Caco-2 (cell line): ENCODE results near the gene PTPA. TPM values are rescaled to one million over a fixed set of nuclear protein-coding genes. Genes with fewer than 3 reads are reported as not detected.
"Not testable (repeated sequence)": the region's sequence is repeated elsewhere in the genome, so short reads cannot be mapped to it uniquely, and the experiment has no call there.

Source experiments
- BruUV-seq: library from RNA; stranded (reverse); fragments of 400-500 nt; replicated peaks from 2 replicates; lab custom pipeline; 2021; lab: Mats Ljungman, UMichigan
- CTCF ChIA-PET: fragments of 300-600 bp; sonication (Branson Sonifier 250); formaldehyde crosslinking; loops from one replicate; lab custom pipeline; 2022; ENCODE audit warnings: antibody characterized with exemption; lab: Charles Lee
- POLR2A ChIA-PET: fragments of 300-600 bp; sonication (Branson Sonifier 250); formaldehyde crosslinking; loops from one replicate; lab custom pipeline; 2022; ENCODE audit warnings: antibody characterized with exemption; lab: Charles Lee
- DNase-seq, 2 experiments: peaks; one replicate each; pipeline versions ENCODE4 v3.0.0 to v3.0.0-alpha.2; 2020 to 2022
- H3K27me3 ChIP-seq: replicated peaks from 2 replicates; pipeline ENCODE4 v1.6.0; 2011; ENCODE audit warnings: low read length; ENCODE audit not compliant: control insufficient read depth, insufficient read depth
- H3K36me3 ChIP-seq: 2 replicates; pipeline ENCODE4 v1.5.1; 2011; ENCODE audit warnings: low read length; ENCODE audit not compliant: control insufficient read depth, insufficient read depth
- H3K4me1 ChIP-seq: fragments of 250-450 bp; sonication (Bioruptor Pico); 2 replicates; pipeline ENCODE4 v1.5.1; 2020; ENCODE audit warnings: mild to moderate bottlenecking
- H3K4me3 ChIP-seq: 2 replicates; pipeline ENCODE4 v1.5.1; 2011; ENCODE audit warnings: low read depth, mild to moderate bottlenecking, control low read depth, low read length
- H3K9me3 ChIP-seq: fragments of 250-450 bp; sonication (Bioruptor Pico); 2 replicates; pipeline ENCODE4 v1.5.1; 2020; ENCODE audit warnings: mild to moderate bottlenecking, moderate library complexity
- H3K27ac Mint-ChIP-seq: one replicate; pipeline ENCODE4 v1.8.0; 2022; ENCODE audit warnings: mixed read lengths; ENCODE audit not compliant: unreplicated experiment
- H3K27me3 Mint-ChIP-seq: one replicate; pipeline ENCODE4 v1.8.0; 2022; ENCODE audit warnings: mixed read lengths; ENCODE audit not compliant: insufficient read depth, unreplicated experiment
- H3K36me3 Mint-ChIP-seq: one replicate; pipeline ENCODE4 v1.8.0; 2022; ENCODE audit warnings: mild to moderate bottlenecking, mixed read lengths; ENCODE audit not compliant: insufficient read depth, unreplicated experiment
- H3K4me1 Mint-ChIP-seq: one replicate; pipeline ENCODE4 v1.8.0; 2022; ENCODE audit warnings: low read depth, mixed read lengths; ENCODE audit not compliant: unreplicated experiment
- H3K4me3 Mint-ChIP-seq: one replicate; pipeline ENCODE4 v1.8.0; 2022; ENCODE audit warnings: mild to moderate bottlenecking, moderate library complexity, mixed read lengths; ENCODE audit not compliant: unreplicated experiment
- H3K9me3 Mint-ChIP-seq: one replicate; pipeline ENCODE4 v1.8.0; 2022; ENCODE audit warnings: mixed read lengths; ENCODE audit not compliant: unreplicated experiment
- CTCF ChIP-seq, 2 experiments: fragments of 200-600 bp in 1 of 2; IDR thresholded peaks; 1 replicate in 1 of 2; 2 replicates in 1 of 2; pipeline versions ENCODE4 v1.5.1 to v1.8.0; 2011 to 2022; ENCODE audit warnings: antibody characterized with exemption in 1 of 2, control low read depth in 1 of 2, inconsistent platforms in 1 of 2, low read depth in 1 of 2, low read length in 1 of 2, mild to moderate bottlenecking in 1 of 2, moderate library complexity in 1 of 2; ENCODE audit not compliant: insufficient read depth in 1 of 2, severe bottlenecking in 1 of 2, unreplicated experiment in 1 of 2
- intact Hi-C: fragments of 100-400 bp; cut with micrococcal nuclease; formaldehyde crosslinking; loops from one replicate; pipeline ENCODE4 v1.10.0; 2022; ENCODE audit not compliant: unreplicated experiment
- total RNA-seq: library from RNA; stranded (reverse); gene quantifications from 2 replicates; pipeline ENCODE4 v1.2.3, GENCODE V29; 2022

PTPA gene
- total RNA-seq, 1 experiment from 2014 or later, result 100 TPM

- no peak overlapping the region for H3K4me3 ChIP-seq
- no peak overlapping the region for H3K4me3 Mint-ChIP-seq
- CTCF ChIA-PET, result no interaction called here
- no peaks in the 10 kb centered on the region for H3K9me3 Mint-ChIP-seq
- TF ChIP-seq CTCF (IDR thresholded peaks at IDR 0.05; ENCODE audit: insufficient read depth in 1 of 2, low read depth in 1 of 2, low read length in 1 of 2, severe bottlenecking in 1 of 2, unreplicated experiment in 1 of 2), result no peak
- H3K4me1 ChIP-seq, result peaks cover 28% of the 10 kb centered on the region
- no peaks in the 10 kb centered on the region for H3K27me3 Mint-ChIP-seq
- H3K27ac Mint-ChIP-seq, result no peak overlapping the region
- no TSS peak for BruUV-seq
- no peaks in the 10 kb centered on the region for H3K36me3 ChIP-seq
- no peaks in the 10 kb centered on the region; the same call in 1 of the 2 replicates for H3K9me3 ChIP-seq
- intact Hi-C loops, result no loop called here
- no peaks in the 10 kb centered on the region for H3K27me3 ChIP-seq
- no peak for DNase-seq
- H3K4me1 Mint-ChIP-seq, result peaks cover 17% of the 10 kb centered on the region
- POLR2A ChIA-PET, result no interaction called here
- peaks cover 3% of the 10 kb centered on the region for H3K36me3 Mint-ChIP-seq
Measured at GRCh38 chr9:129187042-129187441, 75.8 kb downstream of the PTPA start.

GRCh38 chr9:129189971-129190370 lies 78.8 kb downstream of the PTPA start:
- H3K4me1 ChIP-seq, H3K27me3 ChIP-seq, H3K36me3 Mint-ChIP-seq, DNase-seq, H3K4me1 Mint-ChIP-seq, BruUV-seq, H3K27ac Mint-ChIP-seq, H3K36me3 ChIP-seq, H3K9me3 ChIP-seq, CTCF ChIA-PET, H3K9me3 Mint-ChIP-seq, intact Hi-C loops, H3K27me3 Mint-ChIP-seq, H3K4me3 Mint-ChIP-seq, H3K4me3 ChIP-seq: not testable (repeated sequence)
- POLR2A ChIA-PET, result interaction anchor here (1.3 kb wide), 1 partner anchor 12 kb away, joined by 7 read pairs; the partner anchor contains the start of gene IER5L

DNA sequence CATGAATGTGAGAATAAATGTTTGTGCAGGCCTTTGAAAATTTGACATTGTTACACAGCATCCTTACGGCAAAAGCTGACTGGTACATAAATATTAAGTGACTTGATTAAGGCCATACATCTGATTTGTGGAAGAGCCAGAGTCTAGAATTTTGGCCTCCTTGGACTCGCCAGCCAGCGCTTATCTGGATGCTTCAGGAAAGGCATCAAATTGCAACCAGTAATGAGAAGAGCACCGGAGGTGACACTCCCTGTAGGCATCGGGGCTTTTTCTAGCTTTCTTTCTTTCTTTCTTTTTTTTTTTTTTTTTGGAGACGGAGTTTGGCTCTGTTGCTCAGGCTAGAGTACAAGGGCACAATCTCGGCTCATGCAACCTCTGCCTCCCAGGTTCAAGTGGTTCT lies 80.0 kb downstream of the PTPA start:
- H3K4me1 Mint-ChIP-seq, result no peaks in the 10 kb centered on the region
- H3K27me3 ChIP-seq, result no peaks in the 10 kb centered on the region
- no peaks in the 10 kb centered on the region; the same call in 1 of the 2 replicates for H3K9me3 ChIP-seq
- ChIA-PET POLR2A (interaction anchor here (0.6 to 1.3 kb wide), 3 partner anchors 13 to 1387 kb away, joined by 3 to 7 read pairs (median 5); partner anchors contain the start of gene IER5L), CTCF (interaction anchor here (0.9 kb wide), 1 partner anchor 49 kb away, joined by 3 read pairs; no protein-coding TSS in a partner anchor)
- TF ChIP-seq CTCF (IDR thresholded peaks at IDR 0.05; ENCODE audit: insufficient read depth in 1 of 2, low read depth in 1 of 2, low read length in 1 of 2, severe bottlenecking in 1 of 2, unreplicated experiment in 1 of 2), result no peak
- H3K9me3 Mint-ChIP-seq, result no peaks in the 10 kb centered on the region
- no peaks in the 10 kb centered on the region for H3K36me3 Mint-ChIP-seq
- intact Hi-C loops, result no loop called here
- no peaks in the 10 kb centered on the region for H3K27me3 Mint-ChIP-seq
- H3K4me3 ChIP-seq, result no peak overlapping the region
- no TSS peak for BruUV-seq
- DNase-seq, result no peak
- peaks cover 5% of the 10 kb centered on the region; the same call in 1 of the 2 replicates for H3K4me1 ChIP-seq
- H3K36me3 ChIP-seq, result no peaks in the 10 kb centered on the region
- no peak overlapping the region for H3K27ac Mint-ChIP-seq
- no peak overlapping the region for H3K4me3 Mint-ChIP-seq
